IPS-NIHi11 (cell line): Measurements from ENCODE around the gene KRTAP22-1.

Experiments
- DNase-seq: peaks from one replicate; pipeline ENCODE4 v3.0.0; 2012; ENCODE audit warnings: mixed read lengths, low spot score

The KRTAP22-1 gene

GRCh38 chr21:30600787-30601186, at the start of gene KRTAP22-1:
KRTAP22-1 (plus strand) TSS chr21:30601087.
- no peak for DNase-seq

- DNase-seq: no peak
These were observed 48.1 kb upstream of the KRTAP22-1 start for GRCh38 chr21:30552782-30553181.

- no peak for DNase-seq
These were observed 45.8 kb upstream of the KRTAP22-1 start for GRCh38 chr21:30555095-30555494.

GRCh38 chr21:30561264-30561895, 39.5 kb upstream of the KRTAP22-1 start, which contains the start of gene KRTAP19-7:
KRTAP19-7 (minus strand) TSS chr21:30561314; CDS start chr21:30561289, 25 bp downstream.
- DNase-seq: no peak

GRCh38 chr21:30561957-30562356, 38.9 kb upstream of the KRTAP22-1 start:
- DNase-seq: no peak

GRCh38 chr21:30563072-30563471, 37.8 kb upstream of the KRTAP22-1 start:
- DNase-seq: no peak

GRCh38 chr21:30563630-30564029, 37.3 kb upstream of the KRTAP22-1 start:
- DNase-seq: no peak

- DNase-seq: no peak
These were observed 33.3 kb upstream of the KRTAP22-1 start for GRCh38 chr21:30567617-30568016.

GRCh38 chr21:30577766-30578165, 23.1 kb upstream of the KRTAP22-1 start:
- no peak for DNase-seq

- no peak for DNase-seq
These were observed 21.5 kb upstream of the KRTAP22-1 start for GRCh38 chr21:30579346-30579745.

GRCh38 chr21:30580132-30580531, 20.8 kb upstream of the KRTAP22-1 start:
- no peak for DNase-seq

GRCh38 chr21:30582870-30583269, 18.0 kb upstream of the KRTAP22-1 start:
- no peak for DNase-seq

- DNase-seq: no peak
These were observed 10.6 kb upstream of the KRTAP22-1 start, which contains the start of gene KRTAP22-2 for GRCh38 chr21:30590297-30590696. KRTAP22-2 (minus strand) TSS chr21:30590397.

- no peak for DNase-seq
These were observed 8.7 kb upstream of the KRTAP22-1 start, which contains the start of gene KRTAP6-3 for GRCh38 chr21:30592140-30592539. KRTAP6-3 (plus strand) TSS chr21:30592440; CDS start chr21:30592446, 6 bp downstream.

- no peak for DNase-seq
These were observed 2.1 kb upstream of the KRTAP22-1 start, which contains the start of gene KRTAP6-2 for GRCh38 chr21:30598802-30599201. KRTAP6-2 (minus strand) TSS chr21:30598902; CDS start chr21:30598874, 28 bp downstream.

- DNase-seq: no peak
These were observed 5.1 kb downstream of the KRTAP22-1 start for GRCh38 chr21:30605968-30606367.

- no peak for DNase-seq
These were observed 11.2 kb downstream of the KRTAP22-1 start for GRCh38 chr21:30612132-30612531.

- DNase-seq: no peak
These were observed 12.9 kb downstream of the KRTAP22-1 start, which contains the start of gene KRTAP6-1 for GRCh38 chr21:30613836-30614235. KRTAP6-1 (minus strand) TSS chr21:30613930; CDS start chr21:30613904, 26 bp downstream.

GRCh38 chr21:30615199-30615598, 14.3 kb downstream of the KRTAP22-1 start:
- no peak for DNase-seq

- DNase-seq: no peak
These were observed 15.2 kb downstream of the KRTAP22-1 start, which contains the start of gene KRTAP20-1 for GRCh38 chr21:30616125-30616524. KRTAP20-1 (plus strand) TSS chr21:30616425; CDS start chr21:30616455, 30 bp downstream.

GRCh38 chr21:30620080-30620479, 19.2 kb downstream of the KRTAP22-1 start:
- DNase-seq: no peak

GRCh38 chr21:30620522-30620921, 19.6 kb downstream of the KRTAP22-1 start, which contains the start of gene KRTAP20-4:
KRTAP20-4 (plus strand) TSS chr21:30620627.
- no peak for DNase-seq

- no peak for DNase-seq
These were observed 22.5 kb downstream of the KRTAP22-1 start for GRCh38 chr21:30623362-30623761.
